Suppressor macrophage treated with lipopolysaccharide for 4 hours (primary cell): ENCODE data around the gene ARL2.
A peak's percentile ranks its signal among the peaks of the same experiment; 100 is the strongest.

Experiments
- DNase-seq: peaks from one replicate; pipeline ENCODE4 v3.0.0-alpha.2; 2020

The ARL2 gene

GRCh38 chr11:65051398-65051858 lies 37.5 kb downstream of the ARL2 start:
- DNase-seq: no peak

DNA sequence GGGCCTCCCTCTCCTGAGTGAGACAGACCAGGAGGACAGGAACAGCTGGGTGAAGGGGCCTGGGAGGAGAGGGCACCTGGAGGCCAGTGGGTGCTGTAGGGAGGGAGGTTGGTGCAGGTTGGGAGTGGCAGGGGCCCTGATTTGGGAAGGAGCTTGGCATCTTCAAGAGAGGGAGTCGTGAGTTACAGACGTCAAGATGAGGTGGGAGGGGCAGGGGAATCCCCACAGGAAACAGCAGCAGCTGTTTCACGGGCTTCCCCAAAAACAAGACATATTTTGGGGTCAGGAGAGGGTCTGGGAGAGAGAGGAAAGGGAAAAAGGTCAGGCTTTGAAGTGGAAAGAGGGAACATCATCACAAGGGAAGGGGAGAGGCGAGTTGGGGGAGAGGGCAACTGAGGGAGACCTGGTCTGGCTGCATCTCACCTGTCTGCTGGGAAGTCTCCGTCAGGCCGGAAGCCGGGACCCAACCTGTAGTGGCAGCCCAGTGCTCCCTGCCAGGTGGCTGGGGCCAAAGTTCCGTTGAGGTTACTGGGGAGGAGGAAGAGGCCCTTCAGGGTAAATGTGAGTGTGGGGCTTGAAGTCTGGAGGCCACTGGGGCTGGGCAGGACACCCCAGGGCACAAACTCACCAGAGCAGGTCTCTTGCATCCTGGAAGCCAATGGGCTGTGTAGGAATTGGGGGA lies 40.0 kb downstream of the ARL2 start:
- DNase-seq: no peak

- DNase-seq: no peak
These were observed 41.6 kb downstream of the ARL2 start for GRCh38 chr11:65055538-65055937.

- DNase-seq: no peak
These were observed 43.0 kb downstream of the ARL2 start for GRCh38 chr11:65056999-65057398.

- DNase-seq: no peak
These were observed 43.6 kb downstream of the ARL2 start for GRCh38 chr11:65057526-65057925.

DNA sequence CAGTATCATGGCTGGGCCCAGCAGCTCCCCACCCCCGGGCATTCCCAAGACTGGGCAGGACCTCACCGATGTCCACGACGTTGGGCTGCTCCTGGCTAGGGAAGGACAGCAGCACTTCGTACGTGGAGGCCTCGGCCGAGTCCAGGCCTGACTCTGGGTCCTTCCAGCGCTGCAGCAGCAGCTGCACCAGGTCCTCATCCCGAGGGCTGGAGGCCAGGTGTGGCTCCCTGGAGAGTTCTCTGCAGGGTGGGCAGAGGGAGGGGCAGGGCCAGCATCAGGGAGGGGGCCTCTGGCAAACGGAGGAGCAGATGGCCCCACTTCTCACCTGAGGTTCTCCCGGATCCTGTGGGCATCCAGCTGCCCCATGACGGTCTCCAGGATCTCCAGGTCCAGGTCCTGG lies 44.1 kb downstream of the ARL2 start:
- DNase-seq: no peak

- no peak for DNase-seq
These were observed 44.6 kb downstream of the ARL2 start, which contains the start of gene NAALADL1 for GRCh38 chr11:65058419-65059054. TSS of gene NAALADL1 (minus strand) at chr11:65058553. CDS start at chr11:65058521, 32 bp downstream.

DNA sequence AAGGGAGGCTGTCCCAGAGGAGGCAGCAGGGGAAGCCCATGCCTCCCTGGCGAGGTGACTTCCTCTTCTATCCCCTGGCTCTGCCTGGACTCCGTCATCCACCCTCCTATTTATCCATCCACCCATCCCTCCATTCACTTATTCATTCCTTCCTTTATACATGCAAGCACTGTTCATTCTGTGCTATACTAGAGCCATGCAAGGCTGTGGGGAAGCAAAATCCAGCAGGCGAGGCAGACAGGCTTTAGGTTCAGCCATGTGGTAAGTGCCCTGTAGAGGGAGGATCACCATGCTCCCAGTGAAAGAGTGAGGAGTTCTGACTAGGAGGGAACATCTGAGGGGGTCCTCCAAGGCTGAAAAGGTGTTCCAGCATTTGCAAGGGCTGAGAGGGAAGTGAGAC lies 45.6 kb downstream of the ARL2 start:
- DNase-seq: no peak

- no peak for DNase-seq
These were observed 46.2 kb downstream of the ARL2 start for GRCh38 chr11:65059959-65060824.

DNA sequence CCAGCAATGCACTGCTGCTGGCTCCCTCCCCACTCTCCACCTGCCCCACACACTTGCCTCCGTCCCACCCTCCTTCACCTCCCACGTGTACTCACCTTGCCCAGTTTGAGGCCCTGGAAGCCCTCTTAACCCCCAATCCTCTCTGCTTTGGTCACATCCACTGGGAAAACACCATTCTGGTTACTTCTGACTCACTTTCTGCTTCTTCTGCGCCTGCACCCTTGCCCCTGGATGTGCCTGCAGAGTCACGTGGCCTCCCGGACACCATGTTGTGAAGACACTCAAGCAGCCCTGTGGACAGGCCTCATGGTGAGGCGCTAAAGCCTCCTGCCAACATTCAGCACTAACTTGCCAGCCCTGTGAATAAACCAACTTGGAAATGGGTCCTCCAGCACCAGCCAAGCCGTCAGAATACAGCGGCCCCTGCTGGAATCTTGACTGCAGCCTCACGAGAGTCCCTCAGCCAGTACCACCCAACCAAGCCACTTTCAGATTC lies 47.0 kb downstream of the ARL2 start:
- DNase-seq: no peak

- DNase-seq: no peak
These were observed 49.6 kb downstream of the ARL2 start for GRCh38 chr11:65063532-65063931.

- DNase-seq: no peak
These were observed 50.9 kb downstream of the ARL2 start for GRCh38 chr11:65064847-65065240.

DNA sequence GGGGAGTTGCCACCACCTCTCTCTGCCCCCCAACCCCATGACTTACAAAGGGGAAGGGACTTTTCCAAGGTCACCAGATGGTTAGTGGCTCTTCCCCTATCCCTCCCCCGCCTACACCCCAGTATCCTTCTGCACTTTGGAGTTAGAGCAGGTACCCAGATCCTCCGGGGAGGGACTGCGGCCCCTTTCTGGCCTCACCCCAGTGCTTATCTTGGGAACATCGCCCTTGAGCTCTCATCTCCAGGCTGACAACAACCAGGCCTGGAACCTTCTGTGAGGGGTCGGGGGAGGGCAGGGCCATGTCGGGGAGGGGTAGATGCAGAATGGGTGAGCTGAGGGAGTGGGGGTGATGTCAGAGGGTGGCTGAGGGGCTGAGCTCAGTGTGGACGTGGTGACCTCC lies 51.9 kb downstream of the ARL2 start:
- DNase-seq: no peak

- no peak for DNase-seq
These were observed 52.4 kb downstream of the ARL2 start for GRCh38 chr11:65066315-65066714.

DNA sequence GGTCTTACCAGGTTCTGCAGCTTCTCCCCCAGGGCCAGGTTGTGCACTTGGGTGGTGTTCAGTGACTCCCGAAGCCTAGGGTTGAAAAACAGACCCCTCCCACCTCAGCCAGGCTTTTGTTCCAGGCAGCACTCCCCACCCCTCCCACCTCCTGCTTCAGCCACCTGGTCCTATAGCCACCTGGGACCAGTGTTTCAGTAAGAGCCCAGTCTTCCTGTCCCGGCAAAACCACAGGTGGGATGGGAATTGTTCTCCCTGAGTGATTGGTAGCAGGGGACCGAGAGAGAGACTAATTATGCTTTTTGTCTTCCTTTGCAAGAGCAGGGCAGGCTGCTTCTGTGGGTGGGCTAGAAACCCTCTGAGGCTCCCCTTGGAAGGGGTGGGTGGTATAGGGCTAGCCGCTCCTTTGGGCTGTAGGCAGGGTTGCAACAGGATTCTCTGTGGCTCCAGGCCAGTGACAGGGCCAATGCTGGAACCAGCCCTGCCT lies 52.9 kb downstream of the ARL2 start:
- no peak for DNase-seq

DNA sequence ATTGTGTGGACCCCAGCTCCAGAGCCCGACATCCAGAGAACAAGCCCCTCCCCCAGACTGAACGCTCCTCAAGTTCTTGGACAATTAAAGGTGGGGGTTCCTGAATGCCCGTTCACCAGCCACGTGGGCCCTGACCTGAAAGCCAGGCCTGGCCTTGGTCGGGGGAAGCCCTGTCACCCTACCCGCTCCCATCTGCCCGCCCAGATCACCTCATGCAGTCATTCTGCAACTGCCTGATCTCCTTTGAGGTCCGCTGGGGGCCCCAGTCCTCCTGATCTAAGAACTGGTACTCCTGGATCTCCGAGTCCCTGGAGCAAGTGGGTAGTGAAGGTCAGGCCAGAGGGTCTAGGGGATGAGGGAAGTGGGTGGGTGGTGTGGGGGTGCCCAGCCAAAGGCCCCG lies 53.5 kb downstream of the ARL2 start:
- no peak for DNase-seq

- DNase-seq: peak; percentile 43
These were observed 55.3 kb downstream of the ARL2 start for GRCh38 chr11:65069217-65069616.
